ENCODE results near the gene TIMP2.
"Not testable (repeated sequence)": the region's sequence is repeated elsewhere in the genome, so short reads cannot be mapped to it uniquely, and the experiment has no call there.

TIMP2 gene

GRCh38 chr17:78925234-78925633 lies at the start of gene TIMP2:
Gene TIMP2, minus strand, starts transcription at chr17:78925387. Its CDS starts 299 bp downstream, at chr17:78925088.
- peak; percentile 83 for DNase-seq (ENCODE audit: low read depth)

GRCh38 chr17:78973792-78974520 lies 48.8 kb upstream of the TIMP2 start:
- no peak for DNase-seq (ENCODE audit: low read depth)

- no peak for DNase-seq (ENCODE audit: low read depth)
Observed at GRCh38 chr17:78973196-78973595, 48.0 kb upstream of the TIMP2 start.

- no peak for DNase-seq (ENCODE audit: low read depth)
Observed at GRCh38 chr17:78972507-78973105, 47.4 kb upstream of the TIMP2 start.

GRCh38 chr17:78971756-78972506 lies 46.7 kb upstream of the TIMP2 start:
- no peak for DNase-seq (ENCODE audit: low read depth)

GRCh38 chr17:78970834-78971755 lies 45.9 kb upstream of the TIMP2 start:
- DNase-seq (ENCODE audit: low read depth), result peak; percentile 51

GRCh38 chr17:78969865-78970264 lies 44.7 kb upstream of the TIMP2 start:
- DNase-seq (ENCODE audit: low read depth), result no peak

- no peak for DNase-seq (ENCODE audit: low read depth)
Observed at GRCh38 chr17:78967782-78968362, 42.7 kb upstream of the TIMP2 start.

- no peak for DNase-seq (ENCODE audit: low read depth)
Observed at GRCh38 chr17:78966910-78967600, 41.9 kb upstream of the TIMP2 start.

- DNase-seq (ENCODE audit: low read depth), result no peak
Observed at GRCh38 chr17:78966123-78966813, 41.1 kb upstream of the TIMP2 start.

GRCh38 chr17:78965491-78965924 lies 40.3 kb upstream of the TIMP2 start:
- DNase-seq (ENCODE audit: low read depth), result no peak

GRCh38 chr17:78963378-78963777 lies 38.2 kb upstream of the TIMP2 start:
- no peak for DNase-seq (ENCODE audit: low read depth)

GRCh38 chr17:78962984-78963348 lies 37.8 kb upstream of the TIMP2 start:
- not testable (repeated sequence) for DNase-seq (ENCODE audit: low read depth)

GRCh38 chr17:78962345-78962983 lies 37.3 kb upstream of the TIMP2 start:
- DNase-seq (ENCODE audit: low read depth), result no peak

- no peak for DNase-seq (ENCODE audit: low read depth)
Observed at GRCh38 chr17:78961571-78961970, 36.4 kb upstream of the TIMP2 start.

GRCh38 chr17:78960928-78961327 lies 35.7 kb upstream of the TIMP2 start:
- peak; percentile 84 for DNase-seq (ENCODE audit: low read depth)

- no peak for DNase-seq (ENCODE audit: low read depth)
Observed at GRCh38 chr17:78959803-78960202, 34.6 kb upstream of the TIMP2 start.

- no peak for DNase-seq (ENCODE audit: low read depth)
Observed at GRCh38 chr17:78958641-78959127, 33.5 kb upstream of the TIMP2 start.

- DNase-seq (ENCODE audit: low read depth), result no peak
Observed at GRCh38 chr17:78957128-78957527, 31.9 kb upstream of the TIMP2 start.

GRCh38 chr17:78956254-78956653 lies 31.1 kb upstream of the TIMP2 start:
- DNase-seq (ENCODE audit: low read depth), result no peak

Measured in fibroblast of gingiva (primary cell).